GM12878 (cell line): Measurements from ENCODE around the gene FAM167B. TPM values are rescaled to one million over a fixed set of nuclear protein-coding genes. Genes with fewer than 3 reads are reported as not detected.
A peak's percentile ranks its signal among the peaks of the same experiment; 100 is the strongest.

ENCODE experiments used
- IKZF2 ChIP-seq, 2 experiments: fragments of 450-650 bp; IDR thresholded peaks; 2 replicates each; pipeline ENCODE4 v1.6.1; 2017; ENCODE audit warnings: mild to moderate bottlenecking in 2 of 2, moderate library complexity in 2 of 2
- IRF4 ChIP-seq: IDR thresholded peaks from 2 replicates; pipeline ENCODE4 v1.6.1; 2011; ENCODE audit warnings: low read depth, low read length
- LARP7 ChIP-seq: fragments of 450-650 bp; IDR thresholded peaks from 2 replicates; pipeline ENCODE4 v1.6.1; 2017; ENCODE audit warnings: mild to moderate bottlenecking
- RAD21 ChIP-seq: IDR thresholded peaks from 2 replicates; pipeline ENCODE4 v1.6.1; 2011; ENCODE audit warnings: mild to moderate bottlenecking, low read depth, low read length, moderate library complexity; ENCODE audit not compliant: insufficient read depth
- SMC3 ChIP-seq: IDR thresholded peaks from 2 replicates; pipeline ENCODE4 v1.6.1; 2011; ENCODE audit warnings: low read length, improper control_type of control experiment, borderline replicate concordance
- polyA plus RNA-seq, 11 experiments: library from polyadenylated mRNA; depleted of rRNA in 4 of 11; unstranded in 6 of 11; stranded (reverse) in 5 of 11; fragments of >200 nt; fragmentation: Nextera tagmentation in 4 of 11; fragmentation: Illumina TruSeq in 1 of 11; extraction: Ambion mirVana in 4 of 11; extraction: Trizol in 1 of 11; gene quantifications; 1 replicate in 1 of 11; 2 replicates in 10 of 11; pipeline versions ENCODE4 v1.2.1 to v1.2.3, GENCODE V29; 2011 to 2016; ENCODE audit warnings: inconsistent platforms in 2 of 11, missing spikeins in 2 of 11, low read depth in 1 of 11
- total RNA-seq, 4 experiments: library from RNA; depleted of rRNA in 3 of 4; stranded (reverse); fragments of >200 nt in 3 of 4; fragmentation: Illumina TruSeq in 1 of 4; extraction: Trizol in 1 of 4; gene quantifications; 2 replicates each; pipeline versions ENCODE4 v1.2.1 to v1.2.3, GENCODE V29; 2013 to 2021
- TF ChIP-seq, protein P1 (sequence below): fragments of 450-650 bp; IDR thresholded peaks from 2 replicates; pipeline ENCODE4 v1.6.1; 2018; ENCODE audit warnings: mild to moderate bottlenecking, low read depth, moderate library complexity; ENCODE audit not compliant: partially characterized antibody
- TF ChIP-seq, protein P2 (sequence below): fragments of 450-650 bp; IDR thresholded peaks from 2 replicates; pipeline ENCODE4 v1.6.1; 2016; ENCODE audit warnings: mild to moderate bottlenecking

FAM167B gene
- total and polyA plus RNA-seq, 10 of the 15 experiments (the other 5 are each of a cell fraction or from before 2014, with no cell fraction given) = 0.07 to 1.2 (median 0.36) TPM; not detected in 2

- TF ChIP-seq, protein P1, sequence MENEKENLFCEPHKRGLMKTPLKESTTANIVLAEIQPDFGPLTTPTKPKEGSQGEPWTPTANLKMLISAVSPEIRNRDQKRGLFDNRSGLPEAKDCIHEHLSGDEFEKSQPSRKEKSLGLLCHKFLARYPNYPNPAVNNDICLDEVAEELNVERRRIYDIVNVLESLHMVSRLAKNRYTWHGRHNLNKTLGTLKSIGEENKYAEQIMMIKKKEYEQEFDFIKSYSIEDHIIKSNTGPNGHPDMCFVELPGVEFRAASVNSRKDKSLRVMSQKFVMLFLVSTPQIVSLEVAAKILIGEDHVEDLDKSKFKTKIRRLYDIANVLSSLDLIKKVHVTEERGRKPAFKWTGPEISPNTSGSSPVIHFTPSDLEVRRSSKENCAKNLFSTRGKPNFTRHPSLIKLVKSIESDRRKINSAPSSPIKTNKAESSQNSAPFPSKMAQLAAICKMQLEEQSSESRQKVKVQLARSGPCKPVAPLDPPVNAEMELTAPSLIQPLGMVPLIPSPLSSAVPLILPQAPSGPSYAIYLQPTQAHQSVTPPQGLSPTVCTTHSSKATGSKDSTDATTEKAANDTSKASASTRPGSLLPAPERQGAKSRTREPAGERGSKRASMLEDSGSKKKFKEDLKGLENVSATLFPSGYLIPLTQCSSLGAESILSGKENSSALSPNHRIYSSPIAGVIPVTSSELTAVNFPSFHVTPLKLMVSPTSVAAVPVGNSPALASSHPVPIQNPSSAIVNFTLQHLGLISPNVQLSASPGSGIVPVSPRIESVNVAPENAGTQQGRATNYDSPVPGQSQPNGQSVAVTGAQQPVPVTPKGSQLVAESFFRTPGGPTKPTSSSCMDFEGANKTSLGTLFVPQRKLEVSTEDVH = no peak
- TF ChIP-seq IKZF2 (IDR thresholded peaks at IDR 0.05) = peak in 1 of 2 experiments; percentile 14; a peak in 1 of 4 replicates
- peak; percentile 10; the same call in 1 of the 2 replicates for TF ChIP-seq SMC3
- TF ChIP-seq, protein P2, sequence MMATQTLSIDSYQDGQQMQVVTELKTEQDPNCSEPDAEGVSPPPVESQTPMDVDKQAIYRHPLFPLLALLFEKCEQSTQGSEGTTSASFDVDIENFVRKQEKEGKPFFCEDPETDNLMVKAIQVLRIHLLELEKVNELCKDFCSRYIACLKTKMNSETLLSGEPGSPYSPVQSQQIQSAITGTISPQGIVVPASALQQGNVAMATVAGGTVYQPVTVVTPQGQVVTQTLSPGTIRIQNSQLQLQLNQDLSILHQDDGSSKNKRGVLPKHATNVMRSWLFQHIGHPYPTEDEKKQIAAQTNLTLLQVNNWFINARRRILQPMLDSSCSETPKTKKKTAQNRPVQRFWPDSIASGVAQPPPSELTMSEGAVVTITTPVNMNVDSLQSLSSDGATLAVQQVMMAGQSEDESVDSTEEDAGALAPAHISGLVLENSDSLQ = no peak
- no peak for TF ChIP-seq IRF4
- TF ChIP-seq RAD21 = no peak
- peak; percentile 16; the same call in 1 of the 2 replicates for TF ChIP-seq LARP7
- TF ChIP-seq, all 136 proteins: peak for 13
Measured at GRCh38 chr1:32240140-32240951, 6.7 kb upstream of the FAM167B start (continued).
